ENCODE results near the gene NAA10.

NAA10 gene

GRCh38 chrX:153881281-153881680 is 53.6 kb downstream of the NAA10 start:
- H3K4me1 Mint-ChIP-seq: peaks cover 57% of the 10 kb centered on the region
- peaks cover 13% of the 10 kb centered on the region for H3K27me3 Mint-ChIP-seq (ENCODE audit: low read depth, poor library complexity)
- H3K27ac Mint-ChIP-seq: no peak overlapping the region
- TF ChIP-seq CTCF (IDR thresholded peaks at IDR 0.05): no peak
- H3K4me3 Mint-ChIP-seq: no peak overlapping the region
- DNase-seq: no peak
- H3K9me3 Mint-ChIP-seq: peaks cover 39% of the 10 kb centered on the region
- no peaks in the 10 kb centered on the region for H3K36me3 Mint-ChIP-seq (ENCODE audit: low read depth)

- TF ChIP-seq CTCF (IDR thresholded peaks at IDR 0.05): no peak
- Mint-ChIP-seq H3K4me1 (peaks cover 60% of the 10 kb centered on the region), H3K27ac (no peak overlapping the region), H3K27me3 (ENCODE audit: low read depth, poor library complexity) (peaks cover 13% of the 10 kb centered on the region), H3K4me3 (no peak overlapping the region), H3K36me3 (ENCODE audit: low read depth) (no peaks in the 10 kb centered on the region), H3K9me3 (peaks cover 42% of the 10 kb centered on the region)
- no peak for DNase-seq
Observed at GRCh38 chrX:153880440-153880815, 54.4 kb downstream of the NAA10 start.

GRCh38 chrX:153879741-153880439 is 54.9 kb downstream of the NAA10 start:
- Mint-ChIP-seq H3K27ac (no peak overlapping the region), H3K4me1 (peaks cover 63% of the 10 kb centered on the region), H3K9me3 (peaks cover 42% of the 10 kb centered on the region), H3K27me3 (ENCODE audit: low read depth, poor library complexity) (peaks cover 8% of the 10 kb centered on the region), H3K36me3 (ENCODE audit: low read depth) (no peaks in the 10 kb centered on the region), H3K4me3 (peak overlapping the region; percentile 71)
- TF ChIP-seq CTCF (IDR thresholded peaks at IDR 0.05): no peak
- no peak for DNase-seq
